ENCODE measurements around the gene E2F6. TPM values are rescaled to one million over a fixed set of nuclear protein-coding genes. Genes with fewer than 3 reads are reported as not detected.

Gene E2F6
- total and polyA plus RNA-seq, 2 of the 13 experiments (the other 11 are each of a cell fraction or from before 2014, with no cell fraction given): 27.3 to 36.0 TPM

- TF ChIP-seq ZBTB46 (CRISPR knock-in tag; IDR thresholded peaks at IDR 0.05; ENCODE audit: borderline replicate concordance) (no peak), PHF20 (CRISPR knock-in tag; IDR thresholded peaks at IDR 0.05) (no peak), KLF16 (CRISPR knock-in tag; IDR thresholded peaks at IDR 0.05) (0 out of 4 replicates have a peak, but pooled peaks of 1 of the 2 experiments have one; percentile 44), HNRNPUL1 (IDR thresholded peaks at IDR 0.05; ENCODE audit: low read depth, low read length) (no peak), ETS1 (CRISPR knock-in tag; IDR thresholded peaks at IDR 0.05) (no peak), SOX5 (CRISPR knock-in tag; IDR thresholded peaks at IDR 0.05; ENCODE audit: borderline replicate concordance) (no peak), ZNF768 (CRISPR knock-in tag; IDR thresholded peaks at IDR 0.05) (no peak), HNF4G (IDR thresholded peaks at IDR 0.05; ENCODE audit: borderline replicate concordance, low read depth, low read length) (peak; percentile 49; the same call in 1 of the 2 replicates), HNF4G (CRISPR knock-in tag; IDR thresholded peaks at IDR 0.05; ENCODE audit: borderline replicate concordance, low read depth) (no peak), ZNF331 (CRISPR knock-in tag; IDR thresholded peaks at IDR 0.05) (peak; percentile 59; the same call in 1 of the 2 replicates), RELA (CRISPR knock-in tag; IDR thresholded peaks at IDR 0.05) (no peak), TCF12 (IDR thresholded peaks at IDR 0.05) (no peak), TCF12 (CRISPR knock-in tag; IDR thresholded peaks at IDR 0.05) (no peak), ZNF670 (CRISPR knock-in tag; IDR thresholded peaks at IDR 0.05; ENCODE audit: borderline replicate concordance) (no peak), GFI1 (CRISPR knock-in tag; IDR thresholded peaks at IDR 0.05; ENCODE audit: borderline replicate concordance) (no peak), ZBTB8A (CRISPR knock-in tag; IDR thresholded peaks at IDR 0.05; ENCODE audit: borderline replicate concordance, low read depth) (no peak), NFE2L1 (CRISPR knock-in tag; IDR thresholded peaks at IDR 0.05; ENCODE audit: borderline replicate concordance) (no peak), ZNF367 (CRISPR knock-in tag; IDR thresholded peaks at IDR 0.05; ENCODE audit: borderline replicate concordance) (no peak), ZSCAN31 (CRISPR knock-in tag; IDR thresholded peaks at IDR 0.05; ENCODE audit: low read depth) (no peak), U2AF1 (optimal IDR thresholded peaks at IDR 0.05; ENCODE audit: low read depth, low read length) (no peak), SNAPC2 (CRISPR knock-in tag; IDR thresholded peaks at IDR 0.05) (no peak), TEAD3 (CRISPR knock-in tag; optimal IDR thresholded peaks at IDR 0.05; ENCODE audit: borderline replicate concordance) (no peak), HMG20A (CRISPR knock-in tag; IDR thresholded peaks at IDR 0.05; ENCODE audit: borderline replicate concordance) (no peak), HOXA7 (CRISPR knock-in tag; IDR thresholded peaks at IDR 0.05) (no peak), ZBTB21 (CRISPR knock-in tag; IDR thresholded peaks at IDR 0.05) (no peak)
- TF ChIP-seq, protein P1, sequence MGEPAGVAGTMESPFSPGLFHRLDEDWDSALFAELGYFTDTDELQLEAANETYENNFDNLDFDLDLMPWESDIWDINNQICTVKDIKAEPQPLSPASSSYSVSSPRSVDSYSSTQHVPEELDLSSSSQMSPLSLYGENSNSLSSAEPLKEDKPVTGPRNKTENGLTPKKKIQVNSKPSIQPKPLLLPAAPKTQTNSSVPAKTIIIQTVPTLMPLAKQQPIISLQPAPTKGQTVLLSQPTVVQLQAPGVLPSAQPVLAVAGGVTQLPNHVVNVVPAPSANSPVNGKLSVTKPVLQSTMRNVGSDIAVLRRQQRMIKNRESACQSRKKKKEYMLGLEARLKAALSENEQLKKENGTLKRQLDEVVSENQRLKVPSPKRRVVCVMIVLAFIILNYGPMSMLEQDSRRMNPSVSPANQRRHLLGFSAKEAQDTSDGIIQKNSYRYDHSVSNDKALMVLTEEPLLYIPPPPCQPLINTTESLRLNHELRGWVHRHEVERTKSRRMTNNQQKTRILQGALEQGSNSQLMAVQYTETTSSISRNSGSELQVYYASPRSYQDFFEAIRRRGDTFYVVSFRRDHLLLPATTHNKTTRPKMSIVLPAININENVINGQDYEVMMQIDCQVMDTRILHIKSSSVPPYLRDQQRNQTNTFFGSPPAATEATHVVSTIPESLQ (CRISPR knock-in tag; conservative IDR thresholded peaks at IDR 0.05): no peak
Measured at GRCh38 chr2:11482473-11483035, 16.6 kb upstream of the E2F6 start (continued).

Measured in HepG2 (cell line).